Thyroid gland (tissue), 4 donors: ENCODE data around the gene SEC14L3.

Experiments
- POLR2A ChIP-seq, 2 donors: fragments of 450-650 bp; IDR thresholded peaks; one replicate each; pipeline ENCODE4 v1.6.1; 2017; ENCODE audit warnings: antibody characterized with exemption in 2 of 2, mild to moderate bottlenecking in 2 of 2, moderate library complexity in 1 of 2
- TF ChIP-seq, protein P1 (sequence below), 6 experiments: fragments of 200-600 bp in 3 of 6; fragments of 450-650 bp in 3 of 6; sonication (generic) in 3 of 6; IDR thresholded peaks; one replicate each; pipeline ENCODE4 v1.5.1; 2016 to 2019; ENCODE audit warnings: antibody characterized with exemption in 6 of 6, mild to moderate bottlenecking in 2 of 6, inconsistent platforms in 1 of 6, moderate library complexity in 1 of 6

GRCh38 chr22:30433773-30434172 is 38.0 kb downstream of the SEC14L3 start:
- TF ChIP-seq, protein P1, sequence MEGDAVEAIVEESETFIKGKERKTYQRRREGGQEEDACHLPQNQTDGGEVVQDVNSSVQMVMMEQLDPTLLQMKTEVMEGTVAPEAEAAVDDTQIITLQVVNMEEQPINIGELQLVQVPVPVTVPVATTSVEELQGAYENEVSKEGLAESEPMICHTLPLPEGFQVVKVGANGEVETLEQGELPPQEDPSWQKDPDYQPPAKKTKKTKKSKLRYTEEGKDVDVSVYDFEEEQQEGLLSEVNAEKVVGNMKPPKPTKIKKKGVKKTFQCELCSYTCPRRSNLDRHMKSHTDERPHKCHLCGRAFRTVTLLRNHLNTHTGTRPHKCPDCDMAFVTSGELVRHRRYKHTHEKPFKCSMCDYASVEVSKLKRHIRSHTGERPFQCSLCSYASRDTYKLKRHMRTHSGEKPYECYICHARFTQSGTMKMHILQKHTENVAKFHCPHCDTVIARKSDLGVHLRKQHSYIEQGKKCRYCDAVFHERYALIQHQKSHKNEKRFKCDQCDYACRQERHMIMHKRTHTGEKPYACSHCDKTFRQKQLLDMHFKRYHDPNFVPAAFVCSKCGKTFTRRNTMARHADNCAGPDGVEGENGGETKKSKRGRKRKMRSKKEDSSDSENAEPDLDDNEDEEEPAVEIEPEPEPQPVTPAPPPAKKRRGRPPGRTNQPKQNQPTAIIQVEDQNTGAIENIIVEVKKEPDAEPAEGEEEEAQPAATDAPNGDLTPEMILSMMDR (IDR thresholded peaks at IDR 0.05), result no peak
- TF ChIP-seq POLR2A (IDR thresholded peaks at IDR 0.05), result no peak
